GM12873 (cell line): ENCODE data around the gene SIRPB2.

Experiments used
- CTCF ChIP-seq: IDR thresholded peaks from 2 replicates; pipeline ENCODE4 v1.5.1; 2012; ENCODE audit warnings: low read depth, mild to moderate bottlenecking, moderate library complexity, low read length, control low read depth; ENCODE audit not compliant: insufficient read depth; ENCODE audit errors: missing control alignments

The SIRPB2 gene

GRCh38 chr20:1491281-1491840 lies at the start of gene SIRPB2:
TSS of gene SIRPB2 (minus strand) at chr20:1491420. CDS start at chr20:1491359, 61 bp downstream.
- no peak for TF ChIP-seq CTCF

GRCh38 chr20:1539816-1540419 lies 48.7 kb upstream of the SIRPB2 start:
- no peak for TF ChIP-seq CTCF

GRCh38 chr20:1538655-1539054 lies 47.4 kb upstream of the SIRPB2 start:
- TF ChIP-seq CTCF = no peak

- TF ChIP-seq CTCF = no peak
Observed at GRCh38 chr20:1537731-1538058, 46.5 kb upstream of the SIRPB2 start.

GRCh38 chr20:1536893-1537730 lies 45.9 kb upstream of the SIRPB2 start:
- no peak for TF ChIP-seq CTCF

GRCh38 chr20:1535420-1536175 lies 44.4 kb upstream of the SIRPB2 start:
- TF ChIP-seq CTCF = no peak

GRCh38 chr20:1534526-1534925 lies 43.3 kb upstream of the SIRPB2 start:
- TF ChIP-seq CTCF = no peak
